PC-9 (cell line): ENCODE measurements around the gene CCDC180. TPM values are rescaled to one million over a fixed set of nuclear protein-coding genes. Genes with fewer than 3 reads are reported as not detected.

Experiments
- BruUV-seq: library from RNA; stranded (reverse); fragments of 400-500 nt; replicated peaks from 2 replicates; lab custom pipeline; 2021; lab: Mats Ljungman, UMichigan
- CTCF ChIA-PET: fragments of 300-600 bp; sonication (Branson Sonifier 250); formaldehyde crosslinking; loops from one replicate; lab custom pipeline; 2022; ENCODE audit warnings: antibody characterized with exemption; lab: Charles Lee
- POLR2A ChIA-PET: fragments of 300-600 bp; sonication (Branson Sonifier 250); formaldehyde crosslinking; loops from one replicate; lab custom pipeline; 2022; ENCODE audit warnings: antibody characterized with exemption; ENCODE audit not compliant: unreplicated experiment; lab: Charles Lee
- DNase-seq, 2 experiments: peaks; one replicate each; pipeline versions ENCODE4 v3.0.0 to v3.0.0-alpha.2; 2015 to 2022; ENCODE audit warnings: mixed read lengths in 1 of 2
- H2AFZ ChIP-seq: fragments of 200-600 bp; sonication (generic); 2 replicates; pipeline ENCODE4 v1.8.1; 2017; ENCODE audit warnings: antibody characterized with exemption
- H3F3A ChIP-seq: fragments of 200-600 bp; sonication (generic); 2 replicates; pipeline ENCODE4 v1.8.1; 2017; ENCODE audit warnings: antibody characterized with exemption, mild to moderate bottlenecking, low read depth; ENCODE audit not compliant: insufficient read depth
- H3K27ac ChIP-seq: fragments of 200-600 bp; sonication (generic); 2 replicates; pipeline ENCODE4 v1.6.1; 2016; ENCODE audit warnings: mixed run types
- H3K27me3 ChIP-seq: fragments of 200-600 bp; sonication (generic); 2 replicates; pipeline ENCODE4 v1.6.1; 2016; ENCODE audit warnings: low read depth, mixed run types; ENCODE audit not compliant: insufficient read depth
- H3K36me3 ChIP-seq: fragments of 200-600 bp; sonication (generic); 2 replicates; pipeline ENCODE4 v1.6.1; 2016; ENCODE audit warnings: low read depth, mixed run types
- H3K4me1 ChIP-seq: fragments of 200-600 bp; sonication (generic); replicated peaks from 2 replicates; pipeline ENCODE4 v1.6.1; 2016; ENCODE audit warnings: mixed run types; ENCODE audit not compliant: insufficient read depth
- H3K4me2 ChIP-seq: fragments of 200-600 bp; sonication (generic); 2 replicates; pipeline ENCODE4 v1.6.1; 2017; ENCODE audit warnings: mixed run types
- H3K4me3 ChIP-seq: fragments of 200-600 bp; sonication (generic); 2 replicates; pipeline ENCODE4 v1.6.1; 2016; ENCODE audit warnings: mixed run types
- H3K79me2 ChIP-seq: fragments of 200-600 bp; sonication (generic); 2 replicates; pipeline ENCODE4 v1.6.1; 2017; ENCODE audit warnings: low read depth, mixed run types
- H3K9me2 ChIP-seq: fragments of 200-600 bp; sonication (generic); 2 replicates; pipeline ENCODE4 v1.8.1; 2017; ENCODE audit warnings: mild to moderate bottlenecking; ENCODE audit not compliant: insufficient read depth
- H3K9me3 ChIP-seq: fragments of 200-600 bp; sonication (generic); 2 replicates; pipeline ENCODE4 v1.8.1; 2016; ENCODE audit warnings: low read depth; ENCODE audit not compliant: insufficient read depth
- H4K20me1 ChIP-seq: fragments of 200-600 bp; sonication (generic); 2 replicates; pipeline ENCODE4 v1.8.1; 2017; ENCODE audit not compliant: insufficient read depth
- EZH2 ChIP-seq: fragments of 200-600 bp; sonication (generic); IDR thresholded peaks from 2 replicates; pipeline ENCODE4 v1.8.0; 2017; ENCODE audit warnings: antibody characterized with exemption, low read depth
- intact Hi-C: fragments of 100-400 bp; cut with micrococcal nuclease; formaldehyde crosslinking; loops from one replicate; pipeline ENCODE4 v1.10.0; 2022; ENCODE audit not compliant: unreplicated experiment
- total RNA-seq: library from RNA; stranded (reverse); gene quantifications from 2 replicates; pipeline ENCODE4 v1.2.3, GENCODE V29; 2021
- TF ChIP-seq, protein P1 (sequence below): fragments of 200-600 bp; sonication (generic); conservative IDR thresholded peaks from 2 replicates; pipeline ENCODE4 v1.6.1; 2017; ENCODE audit warnings: mixed run types, antibody characterized with exemption, mild to moderate bottlenecking, moderate library complexity

CCDC180 gene
- total RNA-seq, 1 experiment from 2014 or later = 2.3 TPM

DNA sequence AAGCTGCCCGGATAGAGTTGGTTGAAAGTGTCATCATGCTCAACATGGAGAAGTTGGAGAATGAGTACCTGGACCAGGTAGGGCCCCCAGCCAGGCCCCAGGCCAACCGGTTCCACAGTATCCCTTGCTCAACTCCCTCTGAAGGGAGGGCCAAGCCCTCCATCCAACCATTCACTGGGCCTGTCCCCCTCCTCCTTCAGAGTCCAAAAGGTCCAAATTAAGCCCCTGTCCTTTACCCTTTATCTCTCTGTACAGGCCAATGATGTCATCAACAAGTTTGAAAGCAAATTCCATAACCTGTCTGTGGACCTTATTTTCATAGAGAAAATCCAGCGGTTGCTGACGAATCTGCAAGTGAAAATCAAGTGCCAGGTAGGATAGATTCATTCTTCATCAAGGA lies 47.2 kb downstream of the CCDC180 start:
- no peaks in the 10 kb centered on the region for H3K36me3 ChIP-seq
- 0 out of 2 replicates have a peak, but pooled peaks cover 4% of the 10 kb centered on the region for H3K27me3 ChIP-seq
- intact Hi-C loops = no loop called here
- H3K27ac ChIP-seq = no peak overlapping the region
- H3F3A ChIP-seq = no peaks in the 10 kb centered on the region
- no TSS peak for BruUV-seq
- ChIA-PET POLR2A (no interaction called here), CTCF (no interaction called here)
- no peak for TF ChIP-seq EZH2
- TF ChIP-seq, protein P1, sequence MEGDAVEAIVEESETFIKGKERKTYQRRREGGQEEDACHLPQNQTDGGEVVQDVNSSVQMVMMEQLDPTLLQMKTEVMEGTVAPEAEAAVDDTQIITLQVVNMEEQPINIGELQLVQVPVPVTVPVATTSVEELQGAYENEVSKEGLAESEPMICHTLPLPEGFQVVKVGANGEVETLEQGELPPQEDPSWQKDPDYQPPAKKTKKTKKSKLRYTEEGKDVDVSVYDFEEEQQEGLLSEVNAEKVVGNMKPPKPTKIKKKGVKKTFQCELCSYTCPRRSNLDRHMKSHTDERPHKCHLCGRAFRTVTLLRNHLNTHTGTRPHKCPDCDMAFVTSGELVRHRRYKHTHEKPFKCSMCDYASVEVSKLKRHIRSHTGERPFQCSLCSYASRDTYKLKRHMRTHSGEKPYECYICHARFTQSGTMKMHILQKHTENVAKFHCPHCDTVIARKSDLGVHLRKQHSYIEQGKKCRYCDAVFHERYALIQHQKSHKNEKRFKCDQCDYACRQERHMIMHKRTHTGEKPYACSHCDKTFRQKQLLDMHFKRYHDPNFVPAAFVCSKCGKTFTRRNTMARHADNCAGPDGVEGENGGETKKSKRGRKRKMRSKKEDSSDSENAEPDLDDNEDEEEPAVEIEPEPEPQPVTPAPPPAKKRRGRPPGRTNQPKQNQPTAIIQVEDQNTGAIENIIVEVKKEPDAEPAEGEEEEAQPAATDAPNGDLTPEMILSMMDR = no peak
- no peak overlapping the region for H2AFZ ChIP-seq
- H3K4me2 ChIP-seq = no peak overlapping the region
- no peaks in the 10 kb centered on the region for H3K4me1 ChIP-seq
- no peak for DNase-seq
- no peaks in the 10 kb centered on the region for H3K79me2 ChIP-seq
- no peaks in the 10 kb centered on the region for H3K9me3 ChIP-seq
- no peak overlapping the region for H3K4me3 ChIP-seq
- H4K20me1 ChIP-seq = no peaks in the 10 kb centered on the region
- no peaks in the 10 kb centered on the region for H3K9me2 ChIP-seq

DNA sequence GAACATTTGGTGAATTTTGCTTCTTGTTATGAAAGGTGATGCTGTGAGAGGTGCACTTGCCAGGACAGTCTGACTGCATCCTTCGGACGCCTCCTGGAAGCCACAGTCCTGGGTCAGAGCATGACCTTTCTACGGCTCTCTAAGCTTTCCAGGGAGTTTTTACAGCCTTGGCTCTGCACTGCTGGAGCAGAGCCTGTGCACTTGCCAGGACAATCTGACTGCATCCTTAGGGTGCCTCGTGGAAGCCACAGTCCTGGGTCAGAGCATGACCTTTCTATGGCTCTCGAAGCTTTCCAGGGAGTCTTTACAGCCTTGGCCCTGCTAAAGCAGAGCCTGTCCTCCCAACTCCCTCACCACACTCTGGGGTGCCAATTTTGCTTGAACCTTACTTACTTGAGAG lies 49.6 kb downstream of the CCDC180 start:
- BruUV-seq = no TSS peak
- no peaks in the 10 kb centered on the region for H3K4me1 ChIP-seq
- no peaks in the 10 kb centered on the region for H3K9me2 ChIP-seq
- no peaks in the 10 kb centered on the region for H4K20me1 ChIP-seq
- POLR2A ChIA-PET = no interaction called here
- H3K9me3 ChIP-seq = no peaks in the 10 kb centered on the region
- H3K4me2 ChIP-seq = no peak overlapping the region
- H3K27me3 ChIP-seq = no peaks in the 10 kb centered on the region
- CTCF ChIA-PET = interaction anchor here (0.6 kb wide), 1 partner anchor 91 kb away, joined by 3 read pairs; no protein-coding TSS in a partner anchor
- TF ChIP-seq, protein P1 = no peak
- TF ChIP-seq EZH2 = no peak
- H3K27ac ChIP-seq = no peak overlapping the region
- H3K79me2 ChIP-seq = no peaks in the 10 kb centered on the region
- no peaks in the 10 kb centered on the region for H3K36me3 ChIP-seq
- H3F3A ChIP-seq = no peaks in the 10 kb centered on the region
- no peak overlapping the region for H3K4me3 ChIP-seq
- no peak overlapping the region for H2AFZ ChIP-seq
- intact Hi-C loops = no loop called here
- no peak for DNase-seq

Other genes with a start within 250 kb of the CCDC180 start
- 11.9 and 14.2 TPM in 2 replicates for gene TDRD7, start 104.4 kb downstream of the CCDC180 start, total RNA-seq
- gene TMOD1, start 194.0 kb downstream of the CCDC180 start, total RNA-seq = 6.8 and 7.1 TPM in 2 replicates